Activated CD4-positive, alpha-beta memory T cell treated with anti-CD3 and anti-CD28 coated beads for 36 hours (primary cell): ENCODE results near the gene CAPN15. TPM values are rescaled to one million over a fixed set of nuclear protein-coding genes. Genes with fewer than 3 reads are reported as not detected.
"Not testable (repeated sequence)": the region's sequence is repeated elsewhere in the genome, so short reads cannot be mapped to it uniquely, and the experiment has no call there.

Source experiments
- CTCF ChIA-PET: fragments of 350-600 bp; sonication (Branson Sonifier 250); formaldehyde crosslinking; loops from one replicate; lab custom pipeline; 2021; ENCODE audit warnings: antibody characterized with exemption, inconsistent platforms; lab: Charles Lee
- POLR2A ChIA-PET: fragments of 350-600 bp; sonication (Branson Sonifier 250); formaldehyde crosslinking; loops from one replicate; lab custom pipeline; 2021; ENCODE audit warnings: antibody characterized with exemption; lab: Charles Lee
- DNase-seq: peaks from one replicate; pipeline ENCODE4 v3.0.0-alpha.2; 2020
- H3K27ac Mint-ChIP-seq: one replicate; pipeline ENCODE4 v1.8.0; 2021; ENCODE audit warnings: mixed read lengths
- H3K27me3 Mint-ChIP-seq: one replicate; pipeline ENCODE4 v1.8.0; 2021; ENCODE audit warnings: mixed read lengths
- H3K36me3 Mint-ChIP-seq: one replicate; pipeline ENCODE4 v1.8.0; 2021; ENCODE audit warnings: mixed read lengths
- H3K4me1 Mint-ChIP-seq: one replicate; pipeline ENCODE4 v1.8.0; 2021; ENCODE audit warnings: low read depth, mixed read lengths
- H3K4me3 Mint-ChIP-seq: one replicate; pipeline ENCODE4 v1.8.0; 2021; ENCODE audit warnings: mild to moderate bottlenecking, mixed read lengths
- H3K9me3 Mint-ChIP-seq: one replicate; pipeline ENCODE4 v1.8.0; 2021; ENCODE audit warnings: mixed read lengths
- intact Hi-C: fragments of 100-400 bp; cut with micrococcal nuclease; formaldehyde crosslinking; loops from one replicate; pipeline ENCODE4 v1.15.1; 2023
- total RNA-seq, 2 experiments: library from RNA; stranded (reverse); gene quantifications; one replicate each; pipeline ENCODE4 v1.2.3, GENCODE V29; 2021

Gene CAPN15
- total RNA-seq, 2 experiments from 2014 or later, result 69.7 to 76.2 TPM

GRCh38 chr16:591892-592517 is 64.5 kb downstream of the CAPN15 start:
- Mint-ChIP-seq H3K9me3 (no peaks in the 10 kb centered on the region), H3K4me3 (no peak overlapping the region), H3K27ac (no peak overlapping the region), H3K27me3 (no peaks in the 10 kb centered on the region), H3K36me3 (peaks cover 14% of the 10 kb centered on the region), H3K4me1 (peaks cover 30% of the 10 kb centered on the region)
- DNase-seq, result no peak
- POLR2A ChIA-PET, result no interaction called here
- intact Hi-C loops, result no loop called here
- CTCF ChIA-PET, result interaction anchor here (1.2 to 1.4 kb wide), 2 partner anchors 44 to 77 kb away, joined by 3 to 5 read pairs; partner anchors contain the start of gene METTL26

GRCh38 chr16:592518-593306 is 65.2 kb downstream of the CAPN15 start:
- ChIA-PET POLR2A (no interaction called here), CTCF (interaction anchor here (0.8 to 1.4 kb wide), 4 partner anchors 44 to 165 kb away, joined by 3 to 5 read pairs (median 4); partner anchors contain the start of gene METTL26)
- Mint-ChIP-seq H3K36me3 (peaks cover 11% of the 10 kb centered on the region), H3K9me3 (no peaks in the 10 kb centered on the region), H3K4me1 (peaks cover 25% of the 10 kb centered on the region), H3K27ac (no peak overlapping the region), H3K4me3 (no peak overlapping the region), H3K27me3 (no peaks in the 10 kb centered on the region)
- intact Hi-C loops, result no loop called here
- no peak for DNase-seq

- H3K27me3 Mint-ChIP-seq, result no peaks in the 10 kb centered on the region
- CTCF ChIA-PET, result interaction anchor here (0.8 to 1.4 kb wide), 4 partner anchors 43 to 166 kb away, joined by 3 to 5 read pairs (median 4); partner anchors contain the start of gene METTL26
- no peak overlapping the region for H3K4me3 Mint-ChIP-seq
These were observed 65.9 kb downstream of the CAPN15 start for GRCh38 chr16:593406-593805.

GRCh38 chr16:593807-594206 is 66.3 kb downstream of the CAPN15 start:
- peaks cover 7% of the 10 kb centered on the region for H3K36me3 Mint-ChIP-seq
- intact Hi-C loops, result no loop called here
- no peak overlapping the region for H3K27ac Mint-ChIP-seq
- no peak overlapping the region for H3K4me3 Mint-ChIP-seq
- ChIA-PET POLR2A (no interaction called here), CTCF (no interaction called here)
- H3K4me1 Mint-ChIP-seq, result peaks cover 20% of the 10 kb centered on the region
- no peaks in the 10 kb centered on the region for H3K9me3 Mint-ChIP-seq
- no peaks in the 10 kb centered on the region for H3K27me3 Mint-ChIP-seq
- no peak for DNase-seq

More at GRCh38 chr16:593406-593805, 65.9 kb downstream of the CAPN15 start:
- DNase-seq, result no peak
- Mint-ChIP-seq H3K4me1 (peaks cover 20% of the 10 kb centered on the region), H3K27ac (peak overlapping the region; percentile 18), H3K9me3 (no peaks in the 10 kb centered on the region), H3K36me3 (peaks cover 9% of the 10 kb centered on the region)
- POLR2A ChIA-PET, result no interaction called here
- intact Hi-C loops, result no loop called here

GRCh38 chr16:595094-595528 is 67.6 kb downstream of the CAPN15 start:
- H3K4me1 Mint-ChIP-seq, result peaks cover 20% of the 10 kb centered on the region
- ChIA-PET CTCF (no interaction called here), POLR2A (no interaction called here)
- H3K27ac Mint-ChIP-seq, result no peak overlapping the region
- intact Hi-C loops, result no loop called here
- H3K4me3 Mint-ChIP-seq, result no peak overlapping the region
- no peaks in the 10 kb centered on the region for H3K9me3 Mint-ChIP-seq
- no peak for DNase-seq
- H3K36me3 Mint-ChIP-seq, result peaks cover 10% of the 10 kb centered on the region
- H3K27me3 Mint-ChIP-seq, result no peaks in the 10 kb centered on the region

GRCh38 chr16:595942-596735 is 68.6 kb downstream of the CAPN15 start:
- ChIA-PET CTCF (no interaction called here), POLR2A (no interaction called here)
- intact Hi-C loops, result no loop called here
- Mint-ChIP-seq H3K4me1 (peaks cover 14% of the 10 kb centered on the region), H3K27ac (no peak overlapping the region), H3K4me3 (no peak overlapping the region), H3K27me3 (no peaks in the 10 kb centered on the region), H3K9me3 (no peaks in the 10 kb centered on the region), H3K36me3 (peaks cover 10% of the 10 kb centered on the region)
- DNase-seq, result no peak

- peaks cover 10% of the 10 kb centered on the region for H3K36me3 Mint-ChIP-seq
- POLR2A ChIA-PET, result no interaction called here
- peaks cover 12% of the 10 kb centered on the region for H3K4me1 Mint-ChIP-seq
- intact Hi-C loops, result no loop called here
- H3K27ac Mint-ChIP-seq, result no peak overlapping the region
- H3K27me3 Mint-ChIP-seq, result no peaks in the 10 kb centered on the region
- no peak overlapping the region for H3K4me3 Mint-ChIP-seq
- no peaks in the 10 kb centered on the region for H3K9me3 Mint-ChIP-seq
- DNase-seq, result no peak
- CTCF ChIA-PET, result no interaction called here
These were observed 69.2 kb downstream of the CAPN15 start for GRCh38 chr16:596736-597060.

- intact Hi-C loops, H3K27me3 Mint-ChIP-seq, H3K36me3 Mint-ChIP-seq, POLR2A ChIA-PET, H3K4me3 Mint-ChIP-seq, H3K4me1 Mint-ChIP-seq, H3K27ac Mint-ChIP-seq, H3K9me3 Mint-ChIP-seq, CTCF ChIA-PET, DNase-seq: not testable (repeated sequence)
These were observed 70.1 kb downstream of the CAPN15 start for GRCh38 chr16:597655-598054.

- H3K9me3 Mint-ChIP-seq, result no peaks in the 10 kb centered on the region
- H3K27ac Mint-ChIP-seq, result no peak overlapping the region
- POLR2A ChIA-PET, result no interaction called here
- H3K36me3 Mint-ChIP-seq, result peaks cover 11% of the 10 kb centered on the region
- peaks cover 5% of the 10 kb centered on the region for H3K4me1 Mint-ChIP-seq
- CTCF ChIA-PET, result no interaction called here
- no peaks in the 10 kb centered on the region for H3K27me3 Mint-ChIP-seq
- no peak overlapping the region for H3K4me3 Mint-ChIP-seq
- DNase-seq, result no peak
- intact Hi-C loops, result no loop called here
These were observed 71.6 kb downstream of the CAPN15 start for GRCh38 chr16:598823-599739.

- no peak for DNase-seq
- Mint-ChIP-seq H3K4me3 (no peak overlapping the region), H3K9me3 (no peaks in the 10 kb centered on the region), H3K4me1 (peaks cover 5% of the 10 kb centered on the region), H3K27ac (no peak overlapping the region), H3K36me3 (peaks cover 11% of the 10 kb centered on the region), H3K27me3 (no peaks in the 10 kb centered on the region)
- ChIA-PET CTCF (interaction anchor here (0.6 to 1.6 kb wide), 3 partner anchors 9 to 816 kb away, joined by 4 to 8 read pairs (median 4); no protein-coding TSS in a partner anchor), POLR2A (no interaction called here)
- intact Hi-C loops, result no loop called here
These were observed 73.3 kb downstream of the CAPN15 start for GRCh38 chr16:600781-601180.

GRCh38 chr16:603933-604332 is 76.4 kb downstream of the CAPN15 start:
- peaks cover 10% of the 10 kb centered on the region for H3K4me1 Mint-ChIP-seq
- H3K27me3 Mint-ChIP-seq, result no peaks in the 10 kb centered on the region
- no peak overlapping the region for H3K27ac Mint-ChIP-seq
- no peak for DNase-seq
- CTCF ChIA-PET, result interaction anchor here (0.7 kb wide), 1 partner anchor 52 kb away, joined by 3 read pairs; no protein-coding TSS in a partner anchor
- H3K9me3 Mint-ChIP-seq, result no peaks in the 10 kb centered on the region
- H3K36me3 Mint-ChIP-seq, result peaks cover 4% of the 10 kb centered on the region
- intact Hi-C loops, result no loop called here
- POLR2A ChIA-PET, result no interaction called here
- H3K4me3 Mint-ChIP-seq, result no peak overlapping the region
